SK-MEL-5 (cell line): Measurements from ENCODE around the gene JARID2. TPM values are rescaled to one million over a fixed set of nuclear protein-coding genes. Genes with fewer than 3 reads are reported as not detected.

Experiments
- DNase-seq: peaks from one replicate; pipeline ENCODE4 v3.0.0-alpha.2; 2016; ENCODE audit warnings: low read depth, low spot score
- in situ Hi-C: cut with HindIII; loops from 2 replicates; pipeline ENCODE4 v1.10.0; 2016; ENCODE audit warnings: low sequenced_read_pairs, high pct_unique_total_duplicates, low pct_unique_long_range_greater_than_20kb
- total RNA-seq: library from RNA; depleted of rRNA; stranded (reverse); fragments of >200 nt; shearing (Covaris generic); gene quantifications from 2 replicates; pipeline ENCODE4 v1.2.3, GENCODE V29; 2014

The JARID2 gene
- total RNA-seq, 1 experiment from 2014 or later = 35.5 TPM

DNA sequence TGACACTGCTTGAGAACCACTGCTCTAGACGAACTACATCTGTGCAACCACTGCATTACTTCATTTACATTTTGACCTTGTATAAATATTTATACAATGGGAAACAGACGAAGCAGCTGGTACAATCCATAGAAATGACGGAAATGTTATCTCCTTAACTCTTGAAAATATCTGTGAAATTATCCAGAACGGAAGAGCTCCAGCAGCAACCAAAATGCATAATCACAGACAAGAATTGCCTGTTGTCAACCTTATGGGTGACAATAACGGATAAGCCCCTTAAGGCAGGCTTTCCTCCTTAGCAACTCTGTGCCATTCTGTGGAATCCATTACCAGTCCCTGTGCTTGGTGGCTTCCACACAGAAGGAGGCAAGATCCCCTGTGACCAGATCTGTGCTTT is 301.5 kb downstream of the JARID2 start:
- in situ Hi-C loops = no loop called here
- DNase-seq = no peak

DNA sequence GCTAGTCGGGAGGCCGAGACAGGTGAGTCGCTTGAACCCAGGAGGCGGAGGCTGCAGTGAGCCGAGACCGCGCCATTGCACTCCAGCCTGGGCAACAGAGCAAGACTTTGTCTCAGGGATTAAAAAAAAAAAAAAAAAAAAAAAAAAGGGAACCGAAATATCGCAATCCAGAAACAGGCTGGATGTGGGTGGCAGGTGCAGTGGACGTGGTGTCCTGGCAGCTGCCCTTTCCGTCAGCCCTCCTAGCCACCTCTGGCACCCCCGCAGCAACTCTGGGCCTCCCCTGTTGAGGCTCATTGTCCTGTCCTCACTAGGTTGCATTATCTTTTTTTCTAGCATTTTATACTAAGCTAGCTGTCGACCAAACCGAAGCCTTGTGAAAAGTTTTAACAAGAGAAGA is 303.5 kb downstream of the JARID2 start:
- no peak for DNase-seq
- in situ Hi-C loops = no loop called here

DNA sequence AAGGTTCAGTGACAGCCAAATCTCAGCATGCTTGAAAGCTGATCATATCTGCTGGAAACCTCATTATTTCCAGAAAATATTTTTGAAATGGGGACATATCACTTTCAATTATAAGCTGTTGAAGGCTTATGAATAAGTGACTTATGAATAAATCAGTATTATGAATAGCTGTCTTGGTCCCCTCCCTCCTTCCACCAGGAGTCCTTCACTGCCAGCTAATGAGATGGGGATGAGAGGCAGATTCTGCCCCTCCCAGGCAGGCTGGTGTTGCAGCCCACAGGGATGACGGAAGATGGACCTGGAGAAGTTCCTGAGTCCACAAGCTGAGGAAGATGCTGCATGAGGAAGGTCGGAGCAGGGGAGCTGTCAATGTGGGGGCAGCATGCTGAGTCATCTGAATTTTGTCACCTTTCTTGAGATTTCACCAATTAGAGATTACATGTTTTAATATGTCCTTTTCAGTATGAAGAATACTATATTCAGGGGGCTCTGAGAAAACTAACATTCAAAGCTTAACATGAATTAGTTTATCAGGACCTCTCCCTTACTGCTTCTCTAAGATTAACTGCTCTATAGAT is 304.8 kb downstream of the JARID2 start:
- DNase-seq = no peak
- in situ Hi-C loops = no loop called here

DNA sequence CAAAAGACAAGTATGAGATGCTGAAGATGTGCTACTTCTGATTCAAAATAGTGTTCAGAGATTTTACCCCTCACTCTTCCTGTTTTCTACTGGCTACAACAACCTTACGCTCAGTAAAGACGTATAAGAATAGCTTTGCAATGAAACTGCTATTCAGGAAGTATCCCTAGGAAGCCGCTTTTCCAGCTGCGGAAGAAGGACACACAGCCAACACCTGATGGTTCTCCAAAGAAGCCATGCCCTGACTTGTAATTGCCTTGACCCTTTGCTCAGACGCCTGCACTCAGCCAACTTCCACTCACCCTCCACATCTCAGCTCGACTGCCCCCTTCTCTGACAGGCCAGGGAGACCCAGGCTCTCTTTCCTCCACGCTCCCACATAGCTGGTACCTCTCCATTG is 305.4 kb downstream of the JARID2 start:
- in situ Hi-C loops = no loop called here
- DNase-seq = no peak

DNA sequence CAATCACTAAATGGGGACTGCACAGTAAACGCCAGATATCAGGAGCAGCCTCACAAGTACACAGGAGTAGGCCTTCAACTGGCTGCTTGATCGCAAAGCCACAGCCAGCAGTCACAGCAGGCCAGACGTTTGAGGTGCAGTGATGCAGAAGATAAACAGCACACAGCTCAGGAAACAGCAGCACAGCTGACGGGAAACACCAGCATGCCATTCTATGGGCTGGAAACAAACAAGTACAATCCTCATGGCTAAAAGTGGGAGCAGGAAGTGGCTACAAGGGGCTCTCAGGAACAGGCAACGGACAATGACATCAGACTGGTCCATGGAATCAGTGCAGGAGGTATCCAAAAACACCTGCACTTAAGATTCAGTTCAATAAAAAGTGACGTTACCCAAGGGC is 305.9 kb downstream of the JARID2 start:
- no peak for DNase-seq

DNA sequence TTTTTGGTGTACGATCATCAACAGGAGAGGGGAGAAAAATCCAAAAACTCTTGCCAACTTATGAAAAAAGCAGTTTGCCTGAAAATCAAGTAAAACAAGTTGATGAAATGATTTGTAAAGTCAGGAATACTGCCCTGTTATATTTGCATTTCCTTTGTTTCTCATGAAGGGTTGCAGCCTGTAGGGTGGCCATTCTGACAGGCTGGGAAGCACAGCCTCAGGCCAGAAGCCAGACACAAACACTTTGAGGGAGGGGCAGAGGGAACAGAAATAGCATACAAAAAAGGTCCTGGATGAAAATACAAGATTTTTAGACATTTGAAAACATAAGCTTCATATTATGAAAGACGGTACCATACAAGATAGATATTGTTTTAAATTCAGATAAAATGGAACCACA is 307.2 kb downstream of the JARID2 start:
- no peak for DNase-seq
- in situ Hi-C loops = no loop called here

More for the DNA sequence above, 305.9 kb downstream of the JARID2 start:
- in situ Hi-C loops = no loop called here

DNA sequence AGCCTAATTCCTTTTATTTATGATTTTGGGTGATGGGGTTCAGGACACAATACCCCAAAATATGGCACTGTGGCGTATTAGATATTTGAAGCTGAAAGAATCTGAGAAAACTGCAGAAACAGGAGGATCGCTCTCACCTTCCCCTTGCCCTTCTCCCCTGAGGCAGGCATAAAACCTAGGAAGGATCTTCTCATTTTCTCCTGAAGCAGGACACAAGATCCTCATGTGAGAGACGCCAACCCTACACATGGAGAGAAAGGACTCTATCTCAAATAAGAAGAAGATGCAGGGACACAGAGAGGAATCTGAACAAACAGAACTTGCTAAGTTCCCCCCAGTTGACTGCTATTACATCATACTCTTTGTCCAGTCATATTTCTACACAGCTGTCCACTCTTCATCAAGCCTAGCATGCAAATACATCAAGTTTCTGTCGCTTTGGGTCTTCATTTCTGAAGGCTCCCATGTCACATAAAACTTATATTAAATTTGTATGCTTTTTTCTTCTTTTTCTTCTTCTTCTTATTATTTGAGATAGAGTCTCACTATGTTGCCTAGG is 307.9 kb downstream of the JARID2 start:
- in situ Hi-C loops = no loop called here
- no peak for DNase-seq

DNA sequence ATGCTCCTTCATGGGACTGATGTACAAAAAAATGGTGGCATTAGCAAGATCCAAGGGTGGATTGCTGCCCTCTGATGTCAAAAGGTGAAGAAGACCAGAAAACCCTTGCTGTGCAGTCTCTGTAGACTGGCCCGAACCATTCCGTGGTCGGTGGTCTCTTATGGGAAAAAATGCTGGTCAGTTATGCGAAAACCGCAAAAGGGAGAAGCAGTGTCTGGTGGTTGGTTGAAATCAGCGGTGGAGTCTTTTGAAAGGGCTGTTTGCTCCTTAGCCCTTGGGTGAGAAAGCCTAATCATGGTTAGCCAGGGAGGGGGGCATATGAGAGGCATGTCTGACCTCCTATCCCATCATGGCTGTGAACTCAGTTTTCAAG is 308.8 kb downstream of the JARID2 start:
- in situ Hi-C loops = no loop called here

DNA sequence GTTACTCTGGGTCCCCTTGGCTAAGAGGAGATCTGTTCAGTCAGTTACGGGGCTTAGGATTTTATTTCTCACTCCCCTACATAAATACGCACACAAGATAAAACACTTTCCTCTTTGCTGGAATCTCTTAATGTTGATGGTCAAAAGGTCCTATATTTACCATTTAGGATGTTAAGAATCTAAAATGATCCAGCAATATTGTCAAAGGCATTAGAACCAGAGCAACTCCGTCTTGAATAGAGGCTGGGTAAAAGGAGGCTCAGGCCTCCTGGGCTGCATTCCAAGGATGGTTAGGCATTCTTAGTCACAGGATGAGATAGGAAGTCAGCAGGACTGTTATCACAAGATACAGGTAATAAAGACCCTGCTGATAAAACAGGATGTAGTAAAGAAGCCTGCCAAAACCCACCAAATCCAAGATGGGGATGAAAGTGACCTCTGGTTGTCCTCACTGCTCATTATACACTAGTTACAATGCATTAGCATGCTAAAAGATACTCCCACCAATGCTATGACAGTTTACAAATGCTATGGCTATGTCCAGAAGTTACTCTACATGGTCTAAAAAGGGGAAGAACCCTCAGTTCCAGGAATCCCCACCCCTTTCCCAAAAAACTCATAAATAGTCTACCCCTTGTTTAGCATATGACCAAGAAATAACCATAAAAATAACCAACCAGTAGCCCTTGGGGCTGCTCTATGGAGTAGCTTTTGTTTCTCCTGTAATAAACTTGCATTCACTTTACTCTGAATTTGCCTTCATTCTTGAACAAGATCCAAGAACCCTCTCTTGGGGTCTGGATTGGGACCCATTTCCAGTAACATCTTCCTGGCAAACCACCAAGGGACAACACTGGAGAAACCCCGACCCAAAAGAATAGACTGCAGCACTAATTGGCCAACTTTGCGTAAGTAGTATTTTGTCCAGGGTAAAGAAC is 309.5 kb downstream of the JARID2 start:
- in situ Hi-C loops = no loop called here
- DNase-seq = peak; percentile 23

More for the DNA sequence above, 308.8 kb downstream of the JARID2 start:
- no peak for DNase-seq

DNA sequence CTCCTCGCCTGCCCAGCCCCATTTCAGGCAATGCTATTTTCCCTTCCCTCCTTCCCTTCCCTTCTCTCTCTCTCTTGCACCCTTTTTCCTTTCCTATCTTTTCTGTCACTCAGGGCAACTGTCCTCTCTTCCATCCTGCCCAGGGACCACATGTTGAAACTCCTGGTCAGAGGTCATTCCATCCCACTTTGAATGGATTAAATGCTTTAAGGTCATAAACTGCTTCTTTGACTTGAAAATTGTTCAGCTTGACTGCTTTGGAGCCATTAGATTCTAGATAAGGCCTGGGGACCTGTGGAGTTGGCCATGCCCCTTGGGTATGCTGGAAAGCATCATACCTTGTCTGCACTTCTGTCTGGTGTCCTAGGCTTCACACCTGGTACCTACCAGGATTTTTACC is 310.8 kb downstream of the JARID2 start:
- no peak for DNase-seq
- in situ Hi-C loops = no loop called here

DNA sequence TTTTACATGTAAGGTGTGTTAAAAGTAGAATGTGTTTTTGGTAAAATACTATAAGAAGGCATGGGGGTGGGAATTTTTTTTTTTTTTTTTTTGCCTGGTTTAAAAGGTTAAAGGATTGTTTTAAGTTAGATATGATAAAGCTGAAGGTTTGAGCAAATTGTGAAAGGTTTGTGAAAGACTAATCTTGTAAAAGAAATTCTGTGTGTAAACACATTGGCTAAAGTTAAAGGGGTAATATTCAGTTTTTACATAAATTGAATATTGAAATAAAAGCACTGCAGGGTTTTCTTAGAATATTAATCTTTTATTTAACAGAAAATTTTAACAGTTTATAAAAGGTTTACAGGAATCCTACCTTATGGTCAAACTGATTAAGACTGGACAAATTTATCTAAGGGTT is 311.3 kb downstream of the JARID2 start:
- DNase-seq = no peak
- in situ Hi-C loops = no loop called here

DNA sequence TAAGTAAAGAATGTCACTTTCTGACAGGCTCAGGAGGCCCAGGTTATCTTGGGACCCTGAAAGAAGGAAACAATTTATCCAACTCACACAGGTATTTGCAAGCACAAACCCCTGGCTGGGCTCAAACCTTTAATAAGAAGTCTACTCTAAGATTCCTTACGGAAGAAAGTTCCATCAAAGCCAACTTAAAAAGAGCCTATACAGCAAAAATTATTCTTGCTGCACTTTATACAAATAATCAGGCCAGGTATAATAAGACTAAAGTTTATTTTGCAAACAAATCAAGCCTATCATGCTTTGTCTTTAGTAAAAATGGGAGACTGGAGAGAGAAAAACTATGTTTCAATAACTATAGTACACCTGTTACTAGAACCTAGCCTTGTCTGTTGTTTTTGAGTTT is 314.8 kb downstream of the JARID2 start:
- no peak for DNase-seq
- in situ Hi-C loops = no loop called here

DNA sequence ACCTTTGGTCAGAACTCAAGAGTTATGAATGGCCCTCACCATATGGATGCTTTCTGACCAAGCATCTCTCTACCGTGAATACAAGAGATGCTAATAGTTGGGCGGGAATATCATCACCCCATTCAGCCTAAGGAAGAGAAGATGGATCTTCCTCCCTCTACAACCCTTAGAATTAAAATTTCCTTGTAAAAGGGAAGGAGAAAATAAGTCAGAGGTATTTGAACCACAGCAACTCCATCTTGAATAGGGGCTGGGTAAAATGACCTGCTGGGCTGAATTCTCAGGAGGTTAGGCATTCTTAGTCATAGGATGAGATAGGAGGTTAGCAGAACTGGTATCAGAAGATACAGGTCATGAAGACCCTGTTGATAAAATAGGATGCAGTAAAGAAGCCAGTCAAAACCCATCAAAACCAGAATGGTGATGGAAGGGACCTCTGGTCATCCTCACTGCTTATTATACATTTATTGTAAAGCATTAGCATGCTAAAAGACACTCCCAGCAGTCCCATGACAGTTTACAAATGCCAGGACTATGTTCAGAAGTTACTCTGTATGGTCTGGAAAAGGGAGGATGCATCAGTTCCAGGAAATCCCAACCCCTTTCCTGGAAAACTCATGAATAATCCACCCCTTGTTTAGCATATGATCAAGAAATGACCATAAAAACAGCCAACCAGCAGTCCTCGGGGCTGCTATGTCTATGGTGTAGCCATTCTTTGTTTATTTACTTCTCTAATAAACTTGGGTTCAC is 315.8 kb downstream of the JARID2 start:
- no peak for DNase-seq
- in situ Hi-C loops = no loop called here

DNA sequence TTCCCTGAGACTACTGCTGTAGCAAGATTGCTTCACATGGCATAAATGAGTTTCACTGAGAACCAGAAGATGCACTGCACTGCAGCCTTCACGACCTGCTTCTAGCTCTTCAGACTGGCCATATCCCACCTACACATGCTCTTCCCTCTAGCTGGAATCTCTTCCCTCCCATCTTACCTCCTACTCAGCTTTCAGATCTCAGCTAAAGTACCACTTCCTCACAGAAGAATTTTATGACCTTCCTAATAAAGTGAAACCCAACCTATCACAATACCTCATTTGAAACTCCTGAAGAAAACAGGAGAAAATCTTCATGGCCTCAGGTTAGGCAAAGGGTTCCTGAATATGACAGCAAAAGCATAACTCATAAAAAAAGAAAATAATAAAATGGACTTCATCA is 317.1 kb downstream of the JARID2 start:
- DNase-seq = no peak
- in situ Hi-C loops = no loop called here

DNA sequence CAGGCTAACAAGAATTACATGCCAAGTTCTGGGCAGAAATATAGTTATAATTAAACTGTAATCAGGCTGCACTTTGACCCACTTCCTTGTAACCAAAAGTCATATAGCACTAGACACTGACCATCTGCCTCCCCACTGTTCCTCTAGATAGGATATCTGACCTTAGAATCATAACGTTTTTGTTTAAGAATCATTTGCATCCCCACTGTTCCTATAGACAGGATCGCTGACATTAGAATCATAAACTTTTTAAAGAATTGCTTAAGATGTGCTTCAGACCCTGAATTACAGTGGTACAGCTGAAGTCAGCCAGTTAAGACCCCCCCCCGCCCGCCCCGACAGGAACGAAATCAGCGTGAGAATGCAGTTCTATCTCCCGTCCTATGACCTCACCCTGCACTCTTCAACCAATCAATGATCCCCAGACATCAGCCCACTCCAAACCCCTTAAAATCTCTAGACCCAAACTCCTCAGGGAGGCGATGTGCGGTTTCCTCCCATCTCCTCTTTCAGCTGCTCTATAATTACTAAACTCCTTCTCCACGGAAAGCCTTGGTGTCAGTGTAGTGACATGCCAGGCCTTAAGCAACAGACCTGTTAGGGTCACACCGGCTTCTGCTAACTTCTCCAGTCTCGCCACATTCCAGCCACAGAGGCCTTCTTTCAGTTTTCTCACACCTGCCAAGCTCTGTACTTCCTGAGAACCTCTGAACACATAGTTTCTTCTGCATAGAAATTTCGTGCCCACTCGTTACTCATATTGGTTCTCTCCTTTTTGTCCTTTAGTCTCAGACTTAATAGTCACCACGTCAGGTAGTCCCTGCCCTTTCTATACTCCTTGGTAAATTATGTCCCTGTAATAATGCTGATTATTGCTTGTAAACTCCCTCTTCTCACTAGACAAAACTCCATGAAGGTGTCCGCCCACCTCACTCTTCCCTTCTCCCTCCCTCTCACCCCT is 323.4 kb downstream of the JARID2 start:
- in situ Hi-C loops = no loop called here

DNA sequence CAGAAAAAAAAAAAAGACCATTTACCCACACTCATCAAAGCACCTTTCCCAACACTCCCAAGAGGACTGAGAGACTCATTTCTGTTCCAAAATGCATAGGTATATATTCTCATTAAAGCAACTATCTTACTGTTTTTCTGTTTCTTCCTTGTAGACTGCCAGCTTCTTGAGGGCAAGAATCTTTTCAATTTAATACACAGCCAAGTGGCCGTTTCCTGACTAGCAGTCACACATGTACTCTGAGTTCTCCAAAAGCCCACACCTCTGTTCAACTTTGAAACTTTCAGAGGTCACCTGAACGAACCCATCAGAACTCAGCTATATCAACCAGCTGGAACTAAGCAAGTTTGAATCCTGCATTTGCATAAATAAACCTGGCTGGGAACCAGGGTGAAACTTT is 324.3 kb downstream of the JARID2 start:
- no peak for DNase-seq
- in situ Hi-C loops = no loop called here

More for the DNA sequence above, 323.4 kb downstream of the JARID2 start:
- DNase-seq = no peak
